H9 (cell line): ENCODE results near the gene SETDB1. TPM values are rescaled to one million over a fixed set of nuclear protein-coding genes. Genes with fewer than 3 reads are reported as not detected.

Experiments used
- DNase-seq: peaks from one replicate; pipeline ENCODE4 v3.0.0-alpha.2; 2017
- H2AFZ ChIP-seq: one replicate; pipeline ENCODE4 v1.6.1; 2013; ENCODE audit warnings: mild to moderate bottlenecking, low read length, control low read depth, moderate library complexity
- H2AK5ac ChIP-seq: 2 replicates; pipeline ENCODE4 v1.6.1; 2013; ENCODE audit warnings: low read length, control low read depth, mixed read lengths; ENCODE audit not compliant: insufficient read length
- H2BK120ac ChIP-seq: one replicate; pipeline ENCODE4 v1.6.1; 2013; ENCODE audit warnings: low read depth, mild to moderate bottlenecking, low read length, control low read depth, inconsistent platforms; ENCODE audit not compliant: poor library complexity, severe bottlenecking
- H2BK12ac ChIP-seq: 2 replicates; pipeline ENCODE4 v1.6.1; 2013; ENCODE audit warnings: low read length, control low read depth, mixed read lengths, low read depth; ENCODE audit not compliant: insufficient read length
- H2BK15ac ChIP-seq: 2 replicates; pipeline ENCODE4 v1.6.1; 2013; ENCODE audit warnings: low read depth, low read length, control low read depth
- H2BK20ac ChIP-seq: one replicate; pipeline ENCODE4 v1.6.1; 2013; ENCODE audit warnings: low read depth, mild to moderate bottlenecking, low read length, control low read depth, inconsistent platforms; ENCODE audit not compliant: poor library complexity, severe bottlenecking
- H2BK5ac ChIP-seq: 2 replicates; pipeline ENCODE4 v1.6.1; 2013; ENCODE audit warnings: low read length, control low read depth, mixed read lengths; ENCODE audit not compliant: insufficient read length
- H3K14ac ChIP-seq: 2 replicates; pipeline ENCODE4 v1.6.1; 2013; ENCODE audit warnings: low read length, control low read depth; ENCODE audit not compliant: insufficient read depth
- H3K18ac ChIP-seq: 2 replicates; pipeline ENCODE4 v1.6.1; 2013; ENCODE audit warnings: low read depth, mild to moderate bottlenecking, mixed read lengths, low read length, control low read depth; ENCODE audit not compliant: insufficient read length
- H3K23ac ChIP-seq: 2 replicates; pipeline ENCODE4 v1.6.1; 2013; ENCODE audit warnings: low read length, control low read depth, mixed read lengths, low read depth; ENCODE audit not compliant: insufficient read length
- H3K23me2 ChIP-seq: 2 replicates; pipeline ENCODE4 v1.6.1; 2013; ENCODE audit warnings: low read depth, mild to moderate bottlenecking, mixed read lengths, low read length, control low read depth; ENCODE audit not compliant: insufficient read length, poor library complexity, severe bottlenecking
- H3K27ac ChIP-seq: 2 replicates; pipeline ENCODE4 v1.5.1; 2013; ENCODE audit warnings: low read length, control low read depth, mixed read lengths, low read depth; ENCODE audit not compliant: insufficient read length
- H3K27me3 ChIP-seq: 2 replicates; pipeline ENCODE4 v1.6.1; 2013; ENCODE audit warnings: low read length, control low read depth, inconsistent platforms; ENCODE audit not compliant: insufficient read depth
- H3K4ac ChIP-seq: 2 replicates; pipeline ENCODE4 v1.6.1; 2013; ENCODE audit warnings: low read depth, mild to moderate bottlenecking, control low read depth, inconsistent platforms, low read length, moderate library complexity
- H3K4me1 ChIP-seq: 2 replicates; pipeline ENCODE4 v1.6.1; 2013; ENCODE audit warnings: low read length, control low read depth, inconsistent platforms; ENCODE audit not compliant: insufficient read depth
- H3K4me2 ChIP-seq: 2 replicates; pipeline ENCODE4 v1.6.1; 2013; ENCODE audit warnings: low read length, control low read depth, mixed read lengths; ENCODE audit not compliant: insufficient read length, insufficient read depth
- H3K56ac ChIP-seq: 2 replicates; pipeline ENCODE4 v1.6.1; 2013; ENCODE audit warnings: low read depth, mild to moderate bottlenecking, mixed read lengths, low read length, control low read depth; ENCODE audit not compliant: insufficient read length
- H3K79me1 ChIP-seq: 2 replicates; pipeline ENCODE4 v1.6.1; 2013; ENCODE audit warnings: low read depth, mild to moderate bottlenecking, moderate library complexity, low read length, control low read depth, inconsistent platforms; ENCODE audit not compliant: insufficient read depth, poor library complexity, severe bottlenecking
- H3K79me2 ChIP-seq: 2 replicates; pipeline ENCODE4 v1.6.1; 2013; ENCODE audit warnings: low read length, control low read depth, inconsistent platforms; ENCODE audit not compliant: insufficient read depth
- H3K9ac ChIP-seq: 2 replicates; pipeline ENCODE4 v1.6.1; 2013; ENCODE audit warnings: low read length, control low read depth, mixed read lengths; ENCODE audit not compliant: insufficient read length; ENCODE audit errors: extremely low read depth
- H3K9me3 ChIP-seq: one replicate; pipeline ENCODE4 v1.6.1; 2013; ENCODE audit warnings: low read depth, low read length, inconsistent platforms; ENCODE audit not compliant: control insufficient read depth
- H3T11ph ChIP-seq: one replicate; pipeline ENCODE4 v1.6.1; 2013; ENCODE audit warnings: mild to moderate bottlenecking, low read length, control low read depth, inconsistent platforms
- H4K20me1 ChIP-seq: one replicate; pipeline ENCODE4 v1.6.1; 2013; ENCODE audit not compliant: control insufficient read depth, insufficient read length, insufficient read depth
- H4K5ac ChIP-seq: 2 replicates; pipeline ENCODE4 v1.6.1; 2013; ENCODE audit warnings: low read depth, mild to moderate bottlenecking, mixed read lengths, low read length, control low read depth; ENCODE audit not compliant: insufficient read length
- H4K8ac ChIP-seq: replicated peaks from 2 replicates; pipeline ENCODE4 v1.6.1; 2013; ENCODE audit warnings: low read length, control low read depth, mixed read lengths, low read depth; ENCODE audit not compliant: insufficient read length
- H4K91ac ChIP-seq: 2 replicates; pipeline ENCODE4 v1.6.1; 2013; ENCODE audit warnings: low read depth, mild to moderate bottlenecking, moderate library complexity, mixed read lengths, low read length, control low read depth; ENCODE audit not compliant: insufficient read length
- H3K27ac Mint-ChIP-seq, 3 experiments: 2 replicates in 2 of 3; 3 replicates in 1 of 3; pipeline ENCODE4 v1.8.0; 2020 to 2021; ENCODE audit warnings: mixed read lengths in 3 of 3, mild to moderate bottlenecking in 1 of 3, moderate library complexity in 1 of 3
- H3K27me3 Mint-ChIP-seq: 2 replicates; pipeline ENCODE4 v1.8.0; 2021; ENCODE audit warnings: low read depth, mild to moderate bottlenecking, moderate library complexity, mixed read lengths
- H3K36me3 Mint-ChIP-seq, 3 experiments: 2 replicates in 2 of 3; 3 replicates in 1 of 3; pipeline ENCODE4 v1.8.0; 2020 to 2021; ENCODE audit warnings: low read depth in 3 of 3, mixed read lengths in 3 of 3; ENCODE audit not compliant: insufficient read depth in 1 of 3
- H3K4me1 Mint-ChIP-seq, 2 experiments: 2 replicates each; pipeline ENCODE4 v1.8.0; 2020; ENCODE audit warnings: mixed read lengths in 2 of 2
- H3K4me3 Mint-ChIP-seq, 2 experiments: 2 replicates in 1 of 2; 3 replicates in 1 of 2; pipeline ENCODE4 v1.8.0; 2020 to 2021; ENCODE audit warnings: mild to moderate bottlenecking in 2 of 2, mixed read lengths in 2 of 2, moderate library complexity in 1 of 2
- H3K9me3 Mint-ChIP-seq, 2 experiments: 2 replicates in 1 of 2; 3 replicates in 1 of 2; pipeline ENCODE4 v1.8.0; 2020; ENCODE audit warnings: mild to moderate bottlenecking in 2 of 2, mixed read lengths in 2 of 2, moderate library complexity in 1 of 2
- WGBS: extraction: QIAGEN DNeasy Blood & Tissue Kit; methylation state at CpG from one replicate; pipeline ENCODE4 v1.1.7; 2013; ENCODE audit warnings: missing lambda C conversion rate, low lambda C conversion rate, mixed read lengths; ENCODE audit not compliant: insufficient read length; ENCODE audit errors: extremely low coverage; 5-methylcytosine and 5-hydroxymethylcytosine counted together
- total RNA-seq: library from RNA; stranded (reverse); gene quantifications from 2 replicates; pipeline ENCODE4 v1.2.1, GENCODE V29; 2021
- TF ChIP-seq, protein P1 (sequence below): fragments of 200-600 bp; sonication (generic); conservative IDR thresholded peaks from 3 replicates; pipeline ENCODE4 v1.8.0; 2021; ENCODE audit warnings: antibody characterized with exemption, mild to moderate bottlenecking

The SETDB1 gene
- total RNA-seq, 1 experiment from 2014 or later = 62.1 TPM

DNA sequence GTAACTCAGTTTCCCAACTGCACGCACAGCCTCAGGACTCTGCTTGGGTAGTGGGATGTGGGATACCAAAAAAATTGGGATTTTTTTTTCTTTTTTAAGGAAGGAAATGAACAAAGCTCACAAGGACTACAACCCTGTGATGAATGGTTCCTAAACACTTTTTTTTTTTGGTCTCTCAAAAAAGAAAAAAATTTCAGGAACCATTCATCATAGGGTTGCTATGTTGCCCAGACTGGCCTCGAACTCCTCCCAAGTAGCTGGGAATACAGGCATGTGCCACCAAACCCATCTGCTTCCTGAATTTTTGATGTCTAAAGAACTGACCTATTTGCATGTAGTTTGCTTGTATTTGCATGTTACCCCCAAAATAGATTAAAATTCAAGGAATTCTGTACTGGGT lies 73.8 kb downstream of the SETDB1 start:
- no peak overlapping the region for H3K27ac Mint-ChIP-seq
- peaks cover 5 to 10% of the 10 kb centered on the region in 2 experiments for H3K4me1 Mint-ChIP-seq
- Histone ChIP-seq H4K91ac (no peak overlapping the region), H4K20me1 (no peaks in the 10 kb centered on the region), H2BK20ac (no peak overlapping the region), H3K4ac (no peak overlapping the region), H3K27ac (no peak overlapping the region), H3K14ac (no peak overlapping the region), H3K27me3 (no peaks in the 10 kb centered on the region), H2BK15ac (no peak overlapping the region), H2AK5ac (no peak overlapping the region), H4K8ac (no peak overlapping the region), H2BK12ac (no peak overlapping the region), H3K79me1 (no peaks in the 10 kb centered on the region), H2BK120ac (no peak overlapping the region), H3K4me2 (no peak overlapping the region), H4K5ac (no peak overlapping the region), H3K23ac (no peak overlapping the region), H3K4me1 (peaks cover 3% of the 10 kb centered on the region; the same call in 1 of the 2 replicates), H3K18ac (no peak overlapping the region), H3K79me2 (no peaks in the 10 kb centered on the region), H3K9ac (no peak overlapping the region), H3T11ph (no peak overlapping the region), H3K9me3 (no peaks in the 10 kb centered on the region), H2BK5ac (no peak overlapping the region), H3K23me2 (no peaks in the 10 kb centered on the region), H2AFZ (no peak overlapping the region), H3K56ac (no peak overlapping the region)
- H3K9me3 Mint-ChIP-seq = no peaks in the 10 kb centered on the region
- no CpG with 5 or more reads among the region's 2 CpGs for WGBS
- H3K36me3 Mint-ChIP-seq = peaks cover 0 to 10% (median 5%) of the 10 kb centered on the region in 3 experiments; a peak in 2 of 7 replicates
- no peak overlapping the region for H3K4me3 Mint-ChIP-seq
- no peak for DNase-seq
- TF ChIP-seq, protein P1, sequence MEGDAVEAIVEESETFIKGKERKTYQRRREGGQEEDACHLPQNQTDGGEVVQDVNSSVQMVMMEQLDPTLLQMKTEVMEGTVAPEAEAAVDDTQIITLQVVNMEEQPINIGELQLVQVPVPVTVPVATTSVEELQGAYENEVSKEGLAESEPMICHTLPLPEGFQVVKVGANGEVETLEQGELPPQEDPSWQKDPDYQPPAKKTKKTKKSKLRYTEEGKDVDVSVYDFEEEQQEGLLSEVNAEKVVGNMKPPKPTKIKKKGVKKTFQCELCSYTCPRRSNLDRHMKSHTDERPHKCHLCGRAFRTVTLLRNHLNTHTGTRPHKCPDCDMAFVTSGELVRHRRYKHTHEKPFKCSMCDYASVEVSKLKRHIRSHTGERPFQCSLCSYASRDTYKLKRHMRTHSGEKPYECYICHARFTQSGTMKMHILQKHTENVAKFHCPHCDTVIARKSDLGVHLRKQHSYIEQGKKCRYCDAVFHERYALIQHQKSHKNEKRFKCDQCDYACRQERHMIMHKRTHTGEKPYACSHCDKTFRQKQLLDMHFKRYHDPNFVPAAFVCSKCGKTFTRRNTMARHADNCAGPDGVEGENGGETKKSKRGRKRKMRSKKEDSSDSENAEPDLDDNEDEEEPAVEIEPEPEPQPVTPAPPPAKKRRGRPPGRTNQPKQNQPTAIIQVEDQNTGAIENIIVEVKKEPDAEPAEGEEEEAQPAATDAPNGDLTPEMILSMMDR = no peak
- H3K27me3 Mint-ChIP-seq = no peaks in the 10 kb centered on the region
